HG03097 (cell line): Measurements from ENCODE around the gene CES2.
A peak's percentile ranks its signal among the peaks of the same experiment; 100 is the strongest.
"Not testable (repeated sequence)": the region's sequence is repeated elsewhere in the genome, so short reads cannot be mapped to it uniquely, and the experiment has no call there.

ENCODE experiments used
- ATAC-seq: cut with Tn5 transposase; IDR thresholded peaks from one replicate; pipeline ENCODE4 v1.9.1; 2021; ENCODE audit not compliant: unreplicated experiment, low FRiP score

CES2 gene

DNA sequence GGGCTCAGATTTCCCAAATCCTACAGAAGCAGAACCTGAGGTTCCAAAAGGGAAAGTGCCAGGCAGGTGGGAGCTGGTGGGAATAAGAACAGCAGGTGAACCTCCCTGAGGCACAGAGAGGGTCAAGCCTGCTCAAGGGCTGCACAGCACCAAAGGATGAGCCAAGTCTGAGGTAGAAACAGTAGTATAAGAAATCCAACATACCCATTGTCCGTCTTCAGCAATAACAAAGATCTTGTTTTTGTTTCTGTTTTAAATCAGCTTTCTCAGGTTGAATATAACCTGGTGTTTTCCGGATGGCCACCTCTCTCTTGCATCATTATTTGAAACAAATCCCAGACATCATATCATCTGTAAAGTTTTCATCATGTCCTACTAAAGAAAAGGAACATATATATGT is 15.1 kb downstream of the CES2 start:
- ATAC-seq = no peak

DNA sequence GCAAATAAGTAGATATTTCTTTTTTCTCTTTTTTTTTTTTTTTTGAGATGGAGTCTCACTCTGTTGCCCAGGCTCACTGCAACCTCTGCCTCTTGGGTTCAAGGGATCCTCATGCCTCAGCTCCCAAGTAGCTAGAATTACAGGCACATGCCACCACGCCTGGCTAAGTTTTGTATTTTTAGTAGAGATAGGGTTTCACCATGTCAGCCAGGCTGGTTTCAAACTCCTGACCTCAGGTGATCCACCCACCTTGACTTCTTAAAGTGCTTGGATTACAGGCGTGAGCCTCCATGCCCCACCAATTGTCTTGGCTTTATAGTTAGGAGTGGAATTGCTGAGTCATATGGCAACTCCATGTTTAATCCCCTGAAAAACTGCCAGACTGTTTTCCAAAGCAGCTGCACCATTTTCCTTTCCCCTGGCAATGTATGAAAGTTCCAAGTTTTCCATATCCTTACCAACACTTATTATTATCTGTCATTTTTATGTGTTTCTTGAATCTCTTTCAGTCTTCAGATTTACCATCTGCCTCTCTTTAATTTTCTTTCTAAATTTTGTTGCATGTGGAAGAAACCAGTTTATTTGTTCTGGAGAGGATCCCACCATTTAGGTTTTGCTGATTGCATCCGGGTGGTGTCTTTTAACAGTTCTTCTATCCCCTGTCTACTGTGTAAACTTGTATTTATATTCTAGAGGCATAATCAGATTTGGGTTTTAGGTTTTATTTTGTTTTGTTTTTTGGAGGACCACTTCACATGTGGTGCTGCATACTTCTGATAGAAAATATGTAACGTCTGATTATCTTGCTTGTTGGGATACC is 15.9 kb downstream of the CES2 start:
- no peak for ATAC-seq

DNA sequence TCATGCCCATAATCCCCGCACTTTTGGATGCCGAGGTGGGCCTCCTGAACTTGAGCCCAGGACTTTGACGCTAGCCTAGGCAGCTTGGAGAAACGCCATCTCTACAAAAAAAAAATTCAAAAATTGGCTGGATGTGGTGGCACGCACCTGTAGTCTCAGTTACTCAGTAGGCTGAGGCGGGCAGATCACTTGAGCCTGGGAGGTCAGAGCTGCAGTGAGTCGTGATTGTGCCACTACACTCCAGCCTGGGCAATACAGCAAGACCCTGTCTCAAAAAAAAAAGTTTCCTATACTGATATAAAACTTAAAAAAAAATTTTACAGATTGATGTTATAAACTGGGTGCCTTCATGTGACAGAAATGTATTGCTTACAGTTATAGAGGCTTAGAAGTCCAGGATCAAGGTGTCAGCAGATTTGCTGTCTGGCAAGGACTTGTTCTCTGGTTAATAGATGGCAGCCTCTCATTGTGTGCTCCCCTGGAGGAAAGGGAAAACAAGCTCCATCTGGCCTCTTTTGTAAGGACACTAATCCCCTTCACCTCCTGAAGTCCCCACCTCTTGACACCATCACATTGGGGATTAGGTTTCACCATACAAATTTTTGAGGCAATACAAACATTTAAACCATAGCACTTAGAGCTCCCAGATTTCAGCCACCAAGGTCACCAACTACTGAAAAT is 17.3 kb downstream of the CES2 start:
- no peak for ATAC-seq

DNA sequence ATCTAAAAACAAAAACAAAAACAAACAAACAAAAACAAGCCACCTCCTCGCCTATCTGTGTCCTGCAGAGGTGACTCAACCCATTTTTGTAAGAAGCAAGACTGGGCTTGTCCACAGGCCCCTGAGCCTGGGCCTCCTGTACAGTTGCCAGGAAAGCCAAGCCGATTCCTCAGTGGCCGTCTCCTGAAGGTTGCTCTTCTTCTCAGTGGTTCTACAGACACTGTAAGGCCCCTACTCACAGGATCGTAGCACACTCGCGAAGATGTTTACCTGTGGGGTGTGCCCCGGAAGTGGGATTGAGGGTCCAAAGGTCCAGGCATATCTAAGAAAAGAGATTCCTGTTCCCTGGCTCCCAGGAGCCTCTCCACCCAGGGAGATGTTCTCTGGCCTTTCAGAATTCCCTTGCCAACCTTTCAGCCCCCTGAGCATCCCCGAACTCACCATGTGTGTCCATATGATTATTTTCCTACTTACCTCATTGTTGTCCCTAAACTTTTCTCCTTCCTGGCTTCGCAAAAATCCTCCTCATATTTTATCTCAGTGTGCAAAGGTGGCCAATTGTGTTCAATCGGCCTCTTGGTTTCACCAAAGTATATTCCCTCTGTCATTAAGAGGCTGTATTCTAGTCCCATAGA is 18.3 kb downstream of the CES2 start:
- no peak for ATAC-seq

DNA sequence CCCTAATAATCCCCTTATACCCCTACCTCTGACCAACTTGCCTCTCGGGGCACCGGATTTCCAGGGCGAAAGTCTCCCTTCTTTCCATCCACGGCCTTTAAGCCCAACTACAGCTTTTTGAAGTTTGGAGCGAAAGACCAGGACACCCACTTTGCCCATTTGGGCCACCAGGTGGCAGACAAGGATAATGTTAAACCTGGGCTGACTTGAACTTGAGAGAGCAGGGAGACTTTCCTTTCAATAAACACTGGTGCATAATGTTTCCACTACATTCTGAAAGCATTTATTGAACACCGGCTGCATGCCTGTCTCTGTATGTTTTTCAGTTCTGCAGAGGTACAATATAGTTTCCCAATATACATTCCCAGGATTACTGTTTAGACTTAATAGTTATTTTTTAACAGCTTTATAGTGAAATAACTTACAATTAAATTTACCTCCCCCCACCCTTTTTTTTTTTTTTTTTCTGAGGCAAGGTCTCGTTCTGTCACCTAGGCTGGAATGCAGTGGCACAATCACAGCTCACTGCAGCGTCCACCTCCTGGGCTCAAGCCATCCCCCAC is 18.9 kb downstream of the CES2 start:
- peak; percentile 53 for ATAC-seq

DNA sequence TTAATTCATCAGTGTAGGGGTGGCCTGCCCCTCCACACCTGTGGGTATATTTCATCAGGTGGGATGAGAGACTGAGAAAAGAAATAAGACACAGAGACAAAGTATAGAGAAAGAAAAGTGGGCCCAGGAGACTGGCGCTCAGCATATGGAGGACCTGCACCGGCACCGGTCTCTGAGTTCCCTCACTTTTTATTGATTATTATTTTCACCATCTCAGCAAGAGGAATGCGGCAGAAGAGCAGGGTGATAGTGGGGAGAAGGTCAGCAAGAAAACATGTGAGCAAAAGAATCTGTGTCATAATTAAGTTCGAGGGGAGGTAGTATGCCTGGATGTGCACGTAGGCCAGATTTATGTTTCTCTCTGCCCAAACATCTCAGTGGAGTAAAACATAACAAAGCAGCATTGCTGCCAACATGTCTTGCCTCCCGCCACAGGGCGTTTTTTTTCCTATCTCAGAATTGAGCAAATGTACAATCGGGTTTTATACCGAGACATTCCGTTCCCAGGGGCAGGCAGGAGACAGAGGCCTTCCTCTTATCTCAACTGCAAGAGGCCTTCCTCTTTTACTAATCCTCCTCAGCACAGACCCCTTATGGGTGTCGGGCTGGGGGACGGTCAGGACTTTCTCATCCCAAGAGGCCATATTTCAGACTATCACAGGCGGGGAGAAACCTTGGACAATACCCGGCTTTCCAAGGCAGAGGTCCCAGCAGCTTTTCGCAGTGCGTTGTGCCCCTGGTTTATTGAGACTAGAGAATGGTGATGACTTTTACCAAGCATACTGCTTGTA is 20.2 kb downstream of the CES2 start:
- not testable (repeated sequence) for ATAC-seq

DNA sequence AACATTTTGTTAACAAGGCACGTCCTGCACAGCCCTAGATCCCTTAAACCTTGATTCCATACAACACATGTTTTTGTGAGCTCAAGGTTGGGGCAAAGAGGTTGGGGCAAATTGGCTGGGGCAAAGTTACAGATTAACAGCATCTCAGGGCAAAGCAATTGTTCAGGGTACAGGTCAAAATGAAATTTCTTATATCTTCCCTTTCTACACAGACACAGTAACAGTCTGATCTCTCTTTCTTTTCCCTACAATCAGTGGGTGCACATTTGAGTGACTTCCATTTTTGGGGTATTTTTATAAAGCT is 20.8 kb downstream of the CES2 start:
- ATAC-seq = not testable (repeated sequence)

DNA sequence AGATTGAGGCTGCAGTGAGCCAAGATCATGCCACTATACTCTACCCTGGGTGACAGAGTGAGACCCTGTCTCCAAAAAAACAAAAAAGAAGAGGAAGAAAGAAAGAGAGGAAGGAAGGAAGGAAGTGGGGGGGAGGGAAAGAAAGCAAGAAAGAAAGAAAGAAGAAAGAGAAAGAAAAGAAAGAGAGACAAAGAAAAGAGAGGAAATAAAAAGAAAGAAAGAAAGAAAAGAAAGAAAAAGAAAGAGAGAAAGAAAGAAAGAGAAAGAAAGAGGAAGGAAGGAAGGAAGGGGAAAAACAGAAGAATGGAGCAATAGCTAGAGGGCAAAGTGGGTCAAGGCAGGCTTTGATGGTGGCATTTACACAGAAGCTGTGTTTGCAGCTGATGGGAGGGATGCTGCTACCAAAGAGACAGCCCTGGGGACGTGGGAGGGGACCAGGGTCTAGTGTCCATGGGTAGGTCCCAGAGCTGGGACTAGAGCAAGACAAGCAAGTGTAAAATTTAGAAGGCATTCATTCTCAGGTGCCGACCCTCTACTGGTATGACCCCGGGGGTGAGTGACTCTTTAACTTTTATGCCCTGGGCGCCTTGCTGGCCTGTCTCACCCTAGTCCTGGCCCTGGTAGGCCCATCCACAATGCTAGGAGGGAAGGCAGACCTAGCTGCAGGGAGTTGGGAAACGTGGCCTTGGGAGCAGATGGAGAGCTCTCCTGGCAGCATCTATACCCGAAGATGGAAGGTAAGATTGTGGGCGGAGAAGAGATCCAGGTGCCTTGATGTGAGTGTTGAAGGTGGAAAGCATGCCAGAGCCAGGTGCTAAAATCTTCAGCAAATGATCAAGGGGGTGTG is 23.8 kb downstream of the CES2 start:
- no peak for ATAC-seq

DNA sequence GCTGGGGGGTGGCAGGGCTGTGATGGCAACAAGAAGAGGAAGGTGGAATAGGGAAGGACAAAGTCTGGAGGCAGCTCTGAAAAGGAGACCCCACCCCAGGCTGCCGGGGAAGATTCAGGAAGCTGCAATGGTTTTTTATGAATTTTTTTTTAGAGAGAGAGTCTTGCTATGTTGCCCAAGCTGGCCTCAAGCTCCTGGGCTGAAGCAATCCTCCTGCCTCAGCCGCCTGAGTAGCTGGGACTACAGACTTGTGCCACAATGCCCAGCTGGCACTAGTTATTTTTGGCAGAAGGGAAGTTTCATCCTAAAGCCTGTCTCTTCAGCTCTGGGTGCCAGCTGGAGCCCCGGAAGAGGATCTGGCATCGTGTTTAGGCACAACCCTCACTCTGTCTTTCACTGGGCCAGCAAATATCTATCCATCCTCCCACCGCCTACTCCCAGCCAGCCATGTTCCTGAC is 24.4 kb downstream of the CES2 start:
- ATAC-seq = no peak

DNA sequence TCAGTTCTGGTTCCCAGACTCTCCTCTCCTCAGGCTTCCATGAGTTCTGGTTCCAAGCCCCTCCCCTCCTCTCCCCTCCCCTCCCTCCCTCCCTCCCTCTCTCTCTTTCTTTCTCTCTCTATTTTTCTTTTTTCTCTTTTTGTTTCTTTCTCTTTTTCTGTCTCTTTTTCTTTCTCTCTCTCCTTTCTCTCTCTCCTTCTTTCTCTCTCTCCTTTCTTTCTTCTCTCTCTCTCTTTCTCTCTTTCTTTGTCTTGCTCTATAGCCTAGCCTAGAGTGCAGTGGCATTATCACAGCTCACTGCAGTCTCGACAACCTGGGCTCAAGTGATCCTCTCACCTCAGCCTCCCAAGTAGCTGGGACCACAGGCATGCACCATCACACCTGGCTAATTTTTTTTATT is 25.0 kb downstream of the CES2 start:
- ATAC-seq = no peak

DNA sequence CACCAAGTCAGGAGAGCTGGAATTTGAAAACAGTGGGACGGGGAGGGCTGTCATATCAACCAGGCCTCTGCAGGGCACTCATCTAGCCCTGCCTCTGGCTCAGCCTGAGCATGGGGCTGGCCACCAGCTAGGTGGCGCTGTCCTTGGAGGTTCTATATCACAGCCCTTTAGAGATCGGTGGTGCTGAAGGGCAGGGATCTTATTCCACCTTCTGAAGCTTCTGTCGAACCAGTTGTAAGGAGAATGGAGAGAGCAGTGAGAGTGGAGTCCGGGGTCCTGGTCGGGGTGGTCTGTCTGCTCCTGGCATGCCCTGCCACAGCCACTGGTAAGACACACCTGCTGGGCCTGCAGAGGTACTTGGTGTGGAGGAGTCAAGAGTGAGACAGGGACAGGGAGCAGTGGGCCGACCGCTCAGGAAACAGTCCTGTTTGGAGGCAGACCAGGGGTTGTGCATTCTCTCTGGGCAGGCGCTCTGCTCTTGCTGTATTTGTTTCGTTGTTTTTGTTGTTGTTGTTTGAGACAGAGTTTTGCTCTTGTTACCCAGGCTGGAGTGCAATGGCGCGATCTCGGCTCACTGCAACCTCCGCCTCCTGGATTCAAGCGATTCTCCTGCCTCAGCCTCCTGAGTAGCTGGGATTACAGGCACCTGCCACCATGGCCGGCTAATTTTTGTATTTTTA is 25.9 kb downstream of the CES2 start, which contains the start of gene CES3:
TSS of gene CES3 (plus strand) at position 202 of the 680 bp plus-strand sequence. CDS start at position 244, 42 bp downstream.
- ATAC-seq = no peak

DNA sequence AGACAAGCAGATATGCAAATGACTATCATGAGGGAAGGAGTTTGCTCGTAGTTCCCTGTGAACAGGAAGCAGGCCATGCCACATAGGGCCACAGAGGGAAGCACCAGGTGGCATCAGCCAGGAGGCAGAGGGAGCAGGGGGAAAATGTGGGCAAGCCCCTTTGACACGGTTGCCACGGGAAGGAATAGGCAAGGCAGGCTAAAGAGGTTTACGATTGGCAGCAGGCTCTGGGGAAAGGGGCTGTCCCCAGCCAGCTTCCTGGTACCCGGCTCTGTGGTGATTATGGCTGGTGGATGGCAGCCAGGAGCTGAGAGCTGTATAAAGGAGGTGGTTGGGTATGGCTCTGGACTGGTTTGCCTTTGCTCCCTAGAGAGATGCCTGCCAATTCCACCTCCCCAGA is 26.6 kb downstream of the CES2 start:
- ATAC-seq = no peak

DNA sequence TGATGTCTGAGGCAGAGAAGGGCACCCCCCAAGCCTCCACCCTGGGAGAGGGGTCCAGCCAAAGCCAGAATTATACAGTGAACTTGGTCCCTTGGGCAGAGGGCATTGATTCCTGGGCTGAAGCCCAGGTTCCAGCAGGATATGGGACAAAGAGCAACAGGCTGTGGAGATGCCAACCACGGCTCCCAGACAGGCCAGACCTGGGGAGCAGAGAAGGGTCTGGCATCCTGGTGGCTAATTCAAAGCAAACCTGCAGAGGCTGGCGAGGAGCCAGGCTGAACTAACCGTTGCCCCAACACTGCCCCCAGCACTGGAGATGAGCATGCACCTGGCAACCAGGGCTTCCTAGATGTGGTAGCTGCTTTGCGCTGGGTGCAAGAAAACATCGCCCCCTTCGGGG is 28.7 kb downstream of the CES2 start:
- no peak for ATAC-seq

DNA sequence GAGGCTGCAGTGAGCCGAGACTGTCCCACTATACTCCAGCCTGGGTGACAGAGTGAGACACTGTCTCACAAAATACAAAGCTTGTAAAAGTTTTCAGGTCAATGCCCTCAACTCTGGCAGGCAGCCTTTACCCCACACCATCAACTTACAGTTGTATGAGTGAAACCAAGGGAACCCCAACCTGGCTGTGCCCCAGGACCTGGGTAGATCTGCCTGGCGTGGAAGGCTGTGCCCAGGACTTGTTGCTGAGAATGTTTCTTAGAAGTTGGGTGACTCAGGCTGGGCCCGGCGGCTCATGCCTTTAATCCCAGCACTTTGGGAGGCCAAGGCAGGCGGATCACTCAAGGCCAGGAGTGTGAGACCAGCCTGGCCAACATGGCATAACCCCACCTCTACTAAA is 33.5 kb downstream of the CES2 start:
- ATAC-seq = no peak

DNA sequence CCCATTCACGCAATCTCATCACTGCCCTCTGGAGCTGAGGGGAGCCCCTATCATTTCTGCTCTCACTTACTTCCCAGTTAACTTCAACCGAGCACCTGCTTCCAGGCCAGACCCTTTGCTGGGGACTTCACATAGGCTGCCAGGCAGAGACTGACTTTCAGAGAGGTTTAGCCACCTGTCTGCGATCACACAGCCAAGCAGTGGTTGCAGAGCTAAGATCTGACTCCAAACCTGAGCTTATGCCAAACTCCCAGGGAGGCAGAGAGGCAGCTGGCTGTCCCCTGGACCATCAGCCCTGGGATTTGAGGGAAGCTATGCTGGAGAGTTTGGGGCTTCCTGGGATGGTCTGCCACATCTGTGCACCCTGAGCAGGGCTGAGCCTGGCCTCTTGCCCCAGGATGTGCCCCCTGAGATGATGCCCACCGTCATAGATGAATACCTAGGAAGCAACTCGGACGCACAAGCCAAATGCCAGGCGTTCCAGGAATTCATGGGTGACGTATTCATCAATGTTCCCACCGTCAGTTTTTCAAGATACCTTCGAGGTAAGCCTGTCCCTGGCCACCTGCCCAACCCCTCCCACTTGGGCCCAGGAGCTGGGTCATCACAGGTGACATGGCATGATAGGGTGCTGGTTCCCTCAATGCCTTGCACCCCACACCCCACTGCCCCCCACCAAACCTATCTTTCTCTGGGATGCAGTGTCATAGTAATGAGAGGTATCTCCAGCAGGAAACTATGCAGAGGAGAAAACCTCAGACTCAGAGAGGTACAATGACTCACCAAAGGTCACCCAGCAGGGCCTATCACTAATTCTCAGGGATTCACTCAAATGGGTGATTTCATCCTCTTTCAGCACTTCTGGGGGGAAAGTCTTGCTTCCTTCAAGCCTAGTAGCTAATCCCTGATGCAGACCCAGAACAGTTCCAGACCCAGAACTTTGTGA is 35.7 kb downstream of the CES2 start:
- ATAC-seq = no peak

DNA sequence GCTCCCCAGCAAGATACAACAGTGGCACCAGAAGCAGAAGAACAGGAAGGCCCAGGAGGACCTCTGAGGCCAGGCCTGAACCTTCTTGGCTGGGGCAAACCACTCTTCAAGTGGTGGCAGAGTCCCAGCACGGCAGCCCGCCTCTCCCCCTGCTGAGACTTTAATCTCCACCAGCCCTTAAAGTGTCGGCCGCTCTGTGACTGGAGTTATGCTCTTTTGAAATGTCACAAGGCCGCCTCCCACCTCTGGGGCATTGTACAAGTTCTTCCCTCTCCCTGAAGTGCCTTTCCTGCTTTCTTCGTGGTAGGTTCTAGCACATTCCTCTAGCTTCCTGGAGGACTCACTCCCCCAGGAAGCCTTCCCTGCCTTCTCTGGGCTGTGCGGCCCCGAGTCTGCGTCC is 37.7 kb downstream of the CES2 start:
- no peak for ATAC-seq

DNA sequence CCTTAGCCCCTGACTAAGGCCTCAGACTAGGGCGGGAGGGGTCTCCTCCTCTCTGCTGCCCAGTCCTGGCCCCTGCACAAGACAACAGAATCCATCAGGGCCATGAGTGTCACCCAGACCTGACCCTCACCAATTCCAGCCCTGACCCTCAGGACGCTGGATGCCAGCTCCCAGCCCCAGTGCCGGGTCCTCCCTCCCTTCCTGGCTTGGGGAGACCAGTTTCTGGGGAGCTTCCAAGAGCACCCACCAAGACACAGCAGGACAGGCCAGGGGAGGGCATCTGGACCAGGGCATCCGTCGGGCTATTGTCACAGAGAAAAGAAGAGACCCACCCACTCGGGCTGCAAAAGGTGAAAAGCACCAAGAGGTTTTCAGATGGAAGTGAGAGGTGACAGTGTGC is 38.4 kb downstream of the CES2 start:
- ATAC-seq = no peak
